ENCODE measurements around the gene SIGMAR1.

SIGMAR1 gene

DNA sequence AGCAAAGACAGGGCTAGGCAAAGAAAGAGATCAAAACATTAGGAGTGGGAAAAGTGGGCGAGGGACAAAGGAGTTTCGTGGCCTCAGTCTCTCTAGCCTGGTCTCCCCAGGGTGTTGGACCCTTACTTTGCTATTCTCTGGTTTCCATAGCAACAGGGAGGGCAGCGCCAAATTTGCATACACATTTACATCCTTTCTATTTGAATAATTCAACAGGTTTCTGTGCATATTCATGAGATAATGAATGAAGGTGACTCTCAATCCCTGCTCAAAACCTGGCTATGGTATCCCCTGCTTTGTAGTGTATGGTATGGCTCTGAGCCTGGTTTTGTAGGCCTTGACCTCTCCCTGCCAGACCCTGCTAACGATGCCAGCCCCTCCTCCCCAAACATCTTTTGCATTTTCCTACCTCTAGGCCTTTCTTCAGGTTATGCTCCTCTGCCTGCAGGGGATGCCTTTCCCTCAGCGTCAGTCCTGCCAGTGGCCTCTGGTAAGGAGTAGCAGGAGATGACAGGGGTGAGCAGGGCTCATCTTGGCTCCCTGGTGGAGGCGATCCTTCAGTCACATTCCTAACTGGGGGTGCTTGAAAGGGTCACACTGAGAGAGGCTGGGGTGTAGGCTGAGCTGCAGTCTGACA is 35.5 kb downstream of the SIGMAR1 start:
- Histone ChIP-seq H3K4me2 (ENCODE audit: low read depth, low read length) (no peak overlapping the region), H3K36me3 (replicated peaks; ENCODE audit: insufficient read depth, low read length) (no peaks in the 10 kb centered on the region), H3K27ac (ENCODE audit: low read length) (no peak overlapping the region), H3K4me1 (ENCODE audit: low read length) (no peaks in the 10 kb centered on the region), H3K79me2 (ENCODE audit: low read length) (no peaks in the 10 kb centered on the region), H3K27me3 (replicated peaks; ENCODE audit: insufficient read depth, low read length) (peaks cover 8% of the 10 kb centered on the region), H3K9ac (ENCODE audit: low read length) (no peak overlapping the region), H4K20me1 (ENCODE audit: insufficient read depth, low read length) (no peaks in the 10 kb centered on the region), H3K9me3 (replicated peaks; ENCODE audit: insufficient read depth, low read length) (no peaks in the 10 kb centered on the region), H2AFZ (ENCODE audit: low read length) (no peak overlapping the region), H3K4me3 (ENCODE audit: low read length) (no peak overlapping the region), H3K9me2 (replicated peaks; ENCODE audit: insufficient read depth, low read length) (no peaks in the 10 kb centered on the region), H3F3A (ENCODE audit: insufficient read depth, low read length) (no peaks in the 10 kb centered on the region)
- TF ChIP-seq EZH2 (optimal IDR thresholded peaks at IDR 0.05; ENCODE audit: low read depth, low read length): no peak
- no peak for TF ChIP-seq EZH2phosphoT487 (IDR thresholded peaks at IDR 0.05; ENCODE audit: low read length)
- TF ChIP-seq CTCF (IDR thresholded peaks at IDR 0.05; ENCODE audit: low read length): no peak
- no peak for DNase-seq

- Histone ChIP-seq H2AFZ (ENCODE audit: low read length) (no peak overlapping the region), H3K27ac (ENCODE audit: low read length) (no peak overlapping the region), H3K4me2 (ENCODE audit: low read depth, low read length) (no peak overlapping the region), H3K9ac (ENCODE audit: low read length) (no peak overlapping the region), H3K9me2 (replicated peaks; ENCODE audit: insufficient read depth, low read length) (no peaks in the 10 kb centered on the region), H3K4me1 (ENCODE audit: low read length) (no peaks in the 10 kb centered on the region), H3K36me3 (replicated peaks; ENCODE audit: insufficient read depth, low read length) (no peaks in the 10 kb centered on the region), H3K4me3 (ENCODE audit: low read length) (no peak overlapping the region), H3K79me2 (ENCODE audit: low read length) (no peaks in the 10 kb centered on the region), H3K9me3 (replicated peaks; ENCODE audit: insufficient read depth, low read length) (no peaks in the 10 kb centered on the region), H4K20me1 (ENCODE audit: insufficient read depth, low read length) (no peaks in the 10 kb centered on the region), H3K27me3 (replicated peaks; ENCODE audit: insufficient read depth, low read length) (peaks cover 8% of the 10 kb centered on the region), H3F3A (ENCODE audit: insufficient read depth, low read length) (no peaks in the 10 kb centered on the region)
- TF ChIP-seq EZH2 (optimal IDR thresholded peaks at IDR 0.05; ENCODE audit: low read depth, low read length) (no peak), CTCF (IDR thresholded peaks at IDR 0.05; ENCODE audit: low read length) (no peak), EZH2phosphoT487 (IDR thresholded peaks at IDR 0.05; ENCODE audit: low read length) (no peak)
- DNase-seq: no peak
Measured at GRCh38 chr9:34600908-34601307, 36.7 kb downstream of the SIGMAR1 start.

DNA sequence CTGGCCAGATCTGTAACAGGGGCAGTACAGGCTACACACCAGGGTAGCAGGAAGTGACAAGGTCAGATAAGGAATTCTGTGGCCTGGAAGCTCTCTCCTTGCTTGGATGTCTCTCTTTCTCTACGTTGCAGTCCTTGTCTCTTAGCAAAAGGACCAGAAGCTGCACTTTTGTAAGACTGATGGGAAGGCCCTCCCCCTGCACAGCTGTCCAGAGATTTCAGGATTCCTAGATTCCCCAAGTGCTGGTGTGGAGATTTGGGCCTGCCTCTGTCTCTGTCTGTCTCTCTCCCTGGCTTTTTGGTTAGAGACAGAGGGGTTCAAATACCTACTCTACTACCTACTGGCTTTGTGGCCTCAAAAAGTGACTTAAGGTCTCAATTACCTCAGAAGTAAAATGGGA is 38.0 kb downstream of the SIGMAR1 start:
- no peak overlapping the region for H3K4me2 ChIP-seq (ENCODE audit: low read depth, low read length)
- no peaks in the 10 kb centered on the region for H3K27me3 ChIP-seq (replicated peaks; ENCODE audit: insufficient read depth, low read length)
- H3F3A ChIP-seq (ENCODE audit: insufficient read depth, low read length): no peaks in the 10 kb centered on the region
- no peaks in the 10 kb centered on the region for H4K20me1 ChIP-seq (ENCODE audit: insufficient read depth, low read length)
- H3K27ac ChIP-seq (ENCODE audit: low read length): no peak overlapping the region
- no peaks in the 10 kb centered on the region for H3K9me3 ChIP-seq (replicated peaks; ENCODE audit: insufficient read depth, low read length)
- H2AFZ ChIP-seq (ENCODE audit: low read length): no peak overlapping the region
- H3K9ac ChIP-seq (ENCODE audit: low read length): no peak overlapping the region
- DNase-seq: no peak
- H3K4me1 ChIP-seq (ENCODE audit: low read length): no peaks in the 10 kb centered on the region
- TF ChIP-seq EZH2phosphoT487 (IDR thresholded peaks at IDR 0.05; ENCODE audit: low read length) (no peak), EZH2 (optimal IDR thresholded peaks at IDR 0.05; ENCODE audit: low read depth, low read length) (no peak), CTCF (IDR thresholded peaks at IDR 0.05; ENCODE audit: low read length) (no peak)
- no peaks in the 10 kb centered on the region for H3K79me2 ChIP-seq (ENCODE audit: low read length)
- H3K36me3 ChIP-seq (replicated peaks; ENCODE audit: insufficient read depth, low read length): no peaks in the 10 kb centered on the region
- no peaks in the 10 kb centered on the region for H3K9me2 ChIP-seq (replicated peaks; ENCODE audit: insufficient read depth, low read length)
- H3K4me3 ChIP-seq (ENCODE audit: low read length): no peak overlapping the region

Measured in MM.1S (cell line).